SJCRH30 (cell line): ENCODE data around the gene HSD17B4. TPM values are rescaled to one million over a fixed set of nuclear protein-coding genes. Genes with fewer than 3 reads are reported as not detected.

Experiments
- DNase-seq, 2 experiments: peaks; one replicate each; pipeline ENCODE4 v3.0.0-alpha.2; 2015 to 2020
- H3K27ac ChIP-seq: fragments of 250-450 bp; sonication (Bioruptor Pico); 2 replicates; pipeline ENCODE4 v1.5.1; 2020; ENCODE audit warnings: mild to moderate bottlenecking, moderate library complexity
- H3K27me3 ChIP-seq: fragments of 250-450 bp; sonication (Bioruptor Pico); 2 replicates; pipeline ENCODE4 v1.5.1; 2020; ENCODE audit warnings: mild to moderate bottlenecking, moderate library complexity
- H3K36me3 ChIP-seq: fragments of 250-450 bp; sonication (Bioruptor Pico); 2 replicates; pipeline ENCODE4 v1.5.1; 2020; ENCODE audit warnings: mild to moderate bottlenecking, moderate library complexity
- H3K4me1 ChIP-seq: fragments of 250-450 bp; sonication (Bioruptor Pico); 2 replicates; pipeline ENCODE4 v1.5.1; 2020; ENCODE audit warnings: mild to moderate bottlenecking, moderate library complexity
- H3K4me3 ChIP-seq: fragments of 250-450 bp; sonication (Bioruptor Pico); 2 replicates; pipeline ENCODE4 v1.5.1; 2020; ENCODE audit warnings: mild to moderate bottlenecking, moderate library complexity
- H3K9me3 ChIP-seq: fragments of 250-450 bp; sonication (Bioruptor Pico); replicated peaks from 2 replicates; pipeline ENCODE4 v1.5.1; 2020; ENCODE audit warnings: mild to moderate bottlenecking, moderate library complexity
- total RNA-seq: library from RNA; depleted of rRNA; stranded (reverse); fragments of >200 nt; shearing (Covaris generic); gene quantifications from 2 replicates; pipeline ENCODE4 v1.2.3, GENCODE V29; 2014; rRNA removed

The HSD17B4 gene
- total RNA-seq, 1 experiment from 2014 or later: 140 TPM

DNA sequence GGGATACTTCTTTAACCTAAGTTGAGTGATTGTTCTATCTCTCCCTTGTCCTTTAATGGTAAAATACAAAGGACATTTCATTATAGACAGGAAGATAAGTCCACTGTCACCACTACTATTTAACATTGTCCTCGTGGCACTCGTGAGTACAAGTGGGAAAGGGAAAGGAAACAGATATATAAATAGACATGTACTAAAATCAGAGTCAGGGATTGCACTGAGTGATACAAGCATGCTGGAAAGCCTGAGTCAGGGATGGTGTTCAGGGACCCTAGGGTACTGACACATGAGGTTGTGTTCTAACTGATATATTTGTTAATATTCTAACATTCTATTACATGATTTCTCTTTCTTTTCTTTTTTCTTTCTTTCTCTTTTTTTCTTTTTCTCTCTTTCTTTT lies 102.3 kb downstream of the HSD17B4 start:
- Histone ChIP-seq H3K27ac (no peak overlapping the region), H3K9me3 (no peaks in the 10 kb centered on the region), H3K4me3 (no peak overlapping the region), H3K36me3 (no peaks in the 10 kb centered on the region), H3K27me3 (no peaks in the 10 kb centered on the region; the same call in 1 of the 2 replicates), H3K4me1 (no peaks in the 10 kb centered on the region)
- DNase-seq: no peak

DNA sequence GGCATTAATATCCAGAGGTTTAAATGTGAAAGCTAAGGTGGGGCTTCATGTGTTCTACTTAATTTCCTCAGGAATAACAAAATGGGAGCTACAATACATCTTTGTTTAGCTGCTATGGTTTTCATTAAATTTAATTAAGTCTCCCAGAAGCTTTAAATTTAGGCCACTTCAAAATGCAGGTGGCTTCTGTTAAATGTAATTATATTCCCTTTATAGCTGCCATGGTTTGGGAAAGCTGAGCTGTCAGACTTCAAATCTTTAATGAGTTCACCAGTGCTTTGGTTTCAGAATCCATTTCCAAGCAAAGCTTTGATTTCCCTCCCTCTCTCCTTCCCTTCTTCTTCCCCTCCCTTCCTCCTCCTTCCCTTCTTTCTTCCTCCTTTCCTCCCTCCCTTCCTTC lies 118.6 kb downstream of the HSD17B4 start:
- no peaks in the 10 kb centered on the region for H3K36me3 ChIP-seq
- no peak for DNase-seq
- H3K27ac ChIP-seq: no peak overlapping the region
- H3K9me3 ChIP-seq: no peaks in the 10 kb centered on the region
- H3K4me3 ChIP-seq: no peak overlapping the region
- no peaks in the 10 kb centered on the region for H3K4me1 ChIP-seq
- no peaks in the 10 kb centered on the region for H3K27me3 ChIP-seq

DNA sequence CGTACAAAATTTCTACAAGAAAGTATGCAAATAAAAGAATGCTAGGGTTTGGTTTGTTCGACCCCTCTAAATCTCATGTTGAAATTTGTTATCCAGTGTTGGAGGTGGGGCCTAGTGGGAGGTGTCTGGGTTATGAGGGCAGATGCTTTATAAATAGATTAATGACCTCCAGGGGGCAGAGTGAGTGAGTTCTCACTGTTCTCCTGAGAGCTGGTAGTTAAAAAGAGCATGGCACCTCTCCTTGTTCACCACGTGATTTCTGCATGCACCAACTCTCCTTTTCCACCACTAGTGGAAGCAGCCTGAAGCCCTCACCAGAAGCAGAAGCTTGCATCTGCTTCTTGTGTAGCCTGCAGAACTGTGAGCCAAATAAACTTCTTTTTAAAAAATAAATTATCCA lies 126.6 kb downstream of the HSD17B4 start:
- H3K9me3 ChIP-seq: no peaks in the 10 kb centered on the region
- no peak overlapping the region for H3K4me3 ChIP-seq
- no peak overlapping the region for H3K27ac ChIP-seq
- no peaks in the 10 kb centered on the region for H3K27me3 ChIP-seq
- peak; percentile 30 to 65 for DNase-seq
- no peaks in the 10 kb centered on the region for H3K4me1 ChIP-seq
- H3K36me3 ChIP-seq: no peaks in the 10 kb centered on the region

DNA sequence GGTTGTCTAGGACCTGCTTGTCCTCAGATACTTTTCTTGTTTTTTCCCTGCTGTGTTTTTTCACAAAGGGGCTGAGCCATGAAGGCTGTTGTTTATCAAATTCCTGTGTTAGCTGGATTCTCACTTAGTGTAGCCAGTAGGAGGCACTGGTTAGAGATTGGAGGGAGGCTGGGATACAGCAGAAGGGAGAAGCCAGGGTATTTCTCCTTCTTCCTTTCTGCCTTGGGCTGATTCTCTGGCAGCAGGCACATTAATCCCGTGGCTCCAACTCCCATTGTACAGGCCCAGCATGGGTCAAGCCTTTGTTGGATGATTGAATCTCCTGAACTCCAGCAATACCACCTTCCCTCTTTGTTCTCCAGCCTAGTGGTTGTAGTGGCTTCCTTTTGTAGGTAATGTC lies 130.7 kb downstream of the HSD17B4 start:
- H3K9me3 ChIP-seq: no peaks in the 10 kb centered on the region
- no peak for DNase-seq
- H3K27me3 ChIP-seq: no peaks in the 10 kb centered on the region
- H3K36me3 ChIP-seq: no peaks in the 10 kb centered on the region
- no peaks in the 10 kb centered on the region for H3K4me1 ChIP-seq
- H3K4me3 ChIP-seq: no peak overlapping the region
- no peak overlapping the region for H3K27ac ChIP-seq

DNA sequence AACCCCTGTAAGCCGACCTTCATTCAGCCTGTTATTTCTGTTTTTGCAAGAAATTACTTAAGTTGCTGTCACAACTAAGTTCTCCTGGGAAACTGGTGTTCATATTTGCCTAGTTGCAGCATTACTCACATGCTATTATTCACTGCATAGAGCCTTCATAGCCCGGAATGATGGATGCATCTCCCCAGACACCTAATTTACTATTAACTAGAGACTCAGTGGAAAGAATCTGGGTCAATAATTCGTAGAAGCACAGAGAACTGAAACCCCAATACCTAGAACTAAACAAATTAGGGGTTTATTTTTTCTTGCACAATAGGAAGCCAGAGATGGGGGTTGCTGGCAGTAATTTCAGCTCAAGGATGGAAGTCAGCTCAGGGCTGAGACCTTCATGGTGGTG lies 131.4 kb downstream of the HSD17B4 start:
- Histone ChIP-seq H3K36me3 (no peaks in the 10 kb centered on the region), H3K4me1 (no peaks in the 10 kb centered on the region), H3K9me3 (no peaks in the 10 kb centered on the region), H3K27ac (no peak overlapping the region), H3K4me3 (no peak overlapping the region), H3K27me3 (no peaks in the 10 kb centered on the region)
- DNase-seq: no peak

Other genes with a start within 250 kb of the HSD17B4 start
- gene TNFAIP8, start 96.5 kb upstream of the HSD17B4 start, total RNA-seq: 43.1 and 45.3 TPM in 2 replicates
- gene FAM170A, start 177.1 kb downstream of the HSD17B4 start, total RNA-seq: not detected in 2 replicates